CD4-positive, alpha-beta T cell treated with Interleukin-15 for 4 hours (primary cell): ENCODE measurements around the gene KLHDC7B.

Experiments
- DNase-seq: peaks from one replicate; pipeline ENCODE4 v3.0.0-alpha.2; 2020; ENCODE audit warnings: low spot score

KLHDC7B gene

DNA sequence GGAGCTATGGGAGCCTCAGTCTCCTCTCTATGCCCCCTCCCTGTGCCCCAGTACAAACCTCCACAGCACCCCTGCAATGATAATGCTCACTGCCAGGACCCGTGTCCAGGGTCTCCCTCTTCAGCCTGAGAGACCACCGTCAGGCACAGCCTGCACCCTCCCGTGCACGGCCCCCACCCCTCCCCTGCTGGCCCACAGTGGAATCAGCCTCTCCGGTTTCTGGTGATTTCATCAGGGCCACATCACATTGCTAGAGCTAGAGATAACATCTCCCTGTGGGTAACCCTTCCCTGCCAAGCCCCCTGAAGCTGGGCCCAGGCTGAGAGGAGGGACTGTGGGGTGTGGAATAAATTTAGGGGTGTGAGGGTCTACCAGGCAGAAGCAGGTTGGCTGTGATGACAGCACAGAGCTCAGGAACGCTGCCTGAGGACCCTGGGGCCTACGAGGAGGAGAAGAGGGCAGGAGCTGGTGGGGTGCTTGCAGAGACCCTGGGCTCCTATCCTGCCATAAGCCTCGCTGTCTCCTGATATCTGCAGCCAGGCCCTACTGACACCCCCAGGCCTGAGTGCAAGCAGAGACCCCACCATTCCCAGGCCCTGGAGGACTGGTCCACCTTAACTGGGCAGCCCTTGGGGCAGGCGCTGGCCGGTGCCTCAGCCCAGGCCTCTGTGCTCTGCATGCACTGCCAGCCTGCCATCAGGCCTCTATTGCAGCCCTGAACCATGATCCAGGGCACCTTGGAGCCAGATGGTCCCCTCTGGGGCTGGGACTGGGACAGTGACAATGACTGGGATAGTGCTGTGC is at the start of gene KLHDC7B:
Gene KLHDC7B (plus strand): TSS at position 378 of the 804 bp plus-strand sequence. CDS start 345 bp downstream, at position 723.
- peak; percentile 41 for DNase-seq

GRCh38 chr22:50497093-50497492 is 48.6 kb upstream of the KLHDC7B start:
- no peak for DNase-seq

DNA sequence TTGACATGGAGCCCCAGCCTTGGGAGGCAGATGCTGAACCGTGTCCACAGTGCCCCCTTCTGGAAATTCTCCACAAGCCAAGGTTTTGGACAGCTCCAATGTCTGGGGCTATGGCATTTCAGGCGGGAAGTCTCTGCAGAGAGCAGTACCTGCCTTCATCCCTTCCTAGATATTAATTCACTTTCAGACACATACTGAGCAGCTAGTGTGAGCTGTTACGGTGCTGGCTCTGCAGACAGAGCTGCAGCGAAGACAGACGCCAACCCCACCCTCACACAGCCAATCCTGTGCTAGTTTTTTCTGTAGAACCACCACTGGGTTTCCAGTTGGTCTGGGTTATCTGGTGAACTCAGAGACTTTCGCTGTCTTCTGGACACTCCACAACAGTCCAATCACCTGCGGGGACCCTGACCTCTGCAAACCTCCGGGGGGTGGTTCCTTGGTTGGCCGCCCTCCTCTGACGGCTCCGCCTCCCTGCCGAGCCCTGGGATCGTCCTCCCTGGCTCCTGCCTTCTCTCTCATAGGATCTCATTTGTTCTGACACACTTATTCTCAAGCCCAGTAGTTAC is 47.3 kb upstream of the KLHDC7B start:
- DNase-seq, result peak; percentile 80

DNA sequence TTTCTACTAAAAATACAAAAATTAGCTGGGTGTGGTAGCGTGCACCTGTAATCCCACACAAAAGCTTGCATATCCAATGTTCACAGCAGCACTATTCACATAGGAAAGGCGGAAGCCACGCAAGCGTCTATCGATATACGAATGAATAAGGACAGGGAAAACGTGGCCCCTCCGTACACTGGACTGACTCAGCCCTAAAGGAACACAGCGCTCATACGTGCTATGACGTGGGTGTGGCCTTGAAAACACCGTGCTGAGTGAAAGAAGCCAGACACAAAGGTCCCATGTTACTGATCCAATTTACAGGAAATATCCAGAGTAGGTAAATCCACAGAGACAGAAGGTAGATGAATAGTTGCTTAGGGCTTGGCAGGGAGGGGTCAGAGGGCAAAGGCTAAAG is 45.2 kb upstream of the KLHDC7B start:
- no peak for DNase-seq

DNA sequence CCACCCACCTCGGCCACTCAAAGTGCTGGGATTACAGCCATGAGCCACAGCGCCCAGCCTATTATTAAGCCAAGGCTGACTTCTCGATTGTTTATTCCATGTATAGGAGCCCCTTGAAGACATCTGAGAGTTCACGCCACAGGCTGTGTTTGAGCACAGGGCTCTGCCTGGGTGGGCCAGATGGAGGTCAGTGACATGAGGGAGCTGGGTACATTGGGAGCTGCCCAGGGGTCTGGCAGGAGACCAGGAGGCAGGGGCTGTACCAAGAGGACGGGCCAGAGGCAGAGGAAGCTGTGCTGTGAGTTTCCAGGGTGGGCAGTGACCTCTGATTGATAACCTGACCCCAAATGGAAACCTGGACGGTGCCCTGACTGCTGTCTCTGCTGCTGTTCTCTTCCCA is 43.6 kb upstream of the KLHDC7B start:
- DNase-seq, result no peak

- DNase-seq, result no peak
Measured at GRCh38 chr22:50502628-50503474, 42.8 kb upstream of the KLHDC7B start.

- DNase-seq, result no peak
Measured at GRCh38 chr22:50503475-50504145, 42.1 kb upstream of the KLHDC7B start.

DNA sequence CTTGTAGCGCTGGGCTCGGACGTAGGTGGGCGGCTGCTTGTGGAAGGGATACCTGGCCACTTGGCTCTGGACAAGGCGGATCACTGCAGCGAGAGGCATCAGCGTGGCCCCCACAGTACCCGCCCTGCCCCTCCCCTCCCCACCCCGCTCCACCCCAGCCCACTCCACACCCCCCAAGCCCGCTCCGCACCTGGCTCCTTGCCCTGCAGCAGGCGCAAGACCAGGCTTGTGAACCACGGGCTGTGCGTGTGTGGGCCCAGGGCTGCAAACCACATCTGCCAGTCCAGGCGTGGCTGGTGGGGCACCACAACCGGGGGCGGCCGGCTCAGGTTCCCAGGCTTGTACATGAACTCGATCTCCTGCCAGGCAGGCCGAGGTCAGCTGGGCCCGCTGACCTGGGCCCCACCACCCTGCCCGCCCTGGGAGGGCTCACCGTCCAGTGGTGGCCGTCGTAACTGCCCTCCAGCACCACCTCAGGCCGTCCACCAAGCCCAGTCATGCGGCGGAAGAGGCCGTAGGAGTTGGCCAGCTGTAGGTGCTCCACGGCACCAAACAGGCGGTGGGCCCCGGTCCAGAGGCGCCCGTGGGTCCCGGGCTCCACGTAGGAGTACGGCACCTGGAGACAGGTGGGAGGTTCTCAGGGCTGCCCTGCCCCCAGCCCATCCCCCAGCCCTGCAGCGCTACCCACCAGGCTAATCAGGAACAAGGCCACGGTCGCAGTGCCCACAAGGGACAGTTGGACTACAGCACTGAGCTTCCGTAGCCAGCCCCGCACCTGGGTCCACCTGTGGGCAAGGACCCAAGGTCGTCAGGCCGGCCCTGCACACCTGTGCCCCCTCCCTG is 41.1 kb upstream of the KLHDC7B start:
- DNase-seq, result no peak

- DNase-seq, result no peak
Measured at GRCh38 chr22:50505276-50505775, 40.4 kb upstream of the KLHDC7B start.

- no peak for DNase-seq
Measured at GRCh38 chr22:50505776-50506610, 39.7 kb upstream of the KLHDC7B start.

DNA sequence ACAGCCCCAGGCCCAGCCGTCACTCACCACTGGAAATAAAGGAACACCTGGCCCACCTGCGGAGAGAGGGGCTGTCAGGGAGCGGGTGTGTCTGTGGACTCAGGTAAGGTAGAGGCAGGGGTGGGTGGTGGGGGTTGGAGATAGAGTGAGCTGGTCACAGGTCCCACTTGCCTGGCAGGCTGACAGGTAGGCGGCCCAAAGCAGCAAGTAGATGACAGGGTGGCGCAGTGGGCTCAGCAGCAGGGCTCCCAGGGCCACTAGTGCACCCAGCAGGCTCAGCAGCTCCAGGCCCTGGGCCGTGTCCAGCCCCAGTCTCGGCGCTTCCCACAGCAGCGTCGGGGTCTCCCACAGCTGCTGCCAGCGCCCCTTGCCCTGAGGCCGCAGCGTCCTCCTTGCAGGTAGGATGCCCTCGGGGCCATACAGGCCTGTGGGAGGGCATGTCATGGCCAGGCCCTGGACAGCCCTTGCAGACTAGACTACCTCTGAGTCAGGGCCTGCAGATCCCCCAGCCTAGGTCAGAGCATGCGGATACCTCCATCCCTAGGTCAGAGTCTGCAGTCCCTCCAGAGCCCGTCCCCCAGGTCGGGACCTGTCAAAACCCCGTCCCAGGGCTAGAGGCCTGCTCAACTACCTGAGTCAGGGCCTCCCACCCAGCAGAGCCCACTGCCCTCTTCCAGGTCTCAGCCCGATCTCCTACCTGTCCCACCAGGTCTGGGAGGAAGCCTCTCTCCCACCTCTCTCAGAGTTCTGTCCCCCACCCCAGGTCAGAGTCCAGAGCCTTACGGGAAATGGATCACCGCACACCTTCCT is 38.9 kb upstream of the KLHDC7B start:
- no peak for DNase-seq

- DNase-seq, result peak; percentile 92
Measured at GRCh38 chr22:50507421-50507990, 38.2 kb upstream of the KLHDC7B start, which contains the start of gene LMF2. TSS of gene LMF2 (minus strand) at chr22:50507702. CDS start at chr22:50507675, 27 bp downstream.

DNA sequence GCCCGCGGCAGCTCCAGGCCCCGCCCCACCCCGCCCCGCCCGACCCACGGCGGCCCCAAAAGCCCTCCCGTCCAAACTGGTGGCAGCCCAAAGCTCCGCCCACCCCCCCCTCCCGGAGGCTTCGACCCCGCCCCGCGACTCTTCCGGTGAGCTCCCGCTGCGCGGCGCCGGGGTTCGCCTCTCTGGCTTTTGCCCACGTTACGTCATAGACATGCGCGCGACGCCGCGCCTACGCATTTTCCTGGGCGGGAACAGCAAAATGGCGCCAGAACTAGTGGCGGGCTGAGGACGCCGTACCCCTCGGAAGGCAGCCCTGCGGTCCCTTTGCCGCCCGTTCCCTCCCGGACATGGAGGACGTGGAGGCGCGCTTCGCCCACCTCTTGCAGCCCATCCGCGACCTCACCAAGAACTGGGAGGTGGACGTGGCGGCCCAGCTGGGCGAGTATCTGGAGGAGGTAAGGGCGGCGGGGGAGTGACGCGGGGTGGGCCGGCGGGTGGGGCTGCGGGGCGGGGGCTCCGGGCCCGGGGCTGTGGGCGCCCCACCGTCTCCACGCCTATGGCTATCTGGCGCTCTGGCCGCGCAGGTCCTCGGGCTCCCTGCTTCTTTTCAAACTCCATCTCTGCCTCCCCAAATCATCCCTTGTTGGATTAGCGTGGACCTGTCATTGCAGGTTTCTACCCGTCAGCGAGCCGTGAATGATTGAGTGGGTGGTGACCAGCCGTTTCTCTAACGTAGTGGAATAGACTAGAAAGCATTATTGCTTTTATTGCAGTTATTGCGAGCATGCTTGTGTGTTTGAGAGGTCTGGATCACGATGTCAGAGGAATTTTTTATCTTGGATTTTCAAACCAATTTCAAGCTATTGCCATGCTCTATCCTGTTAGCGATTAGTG is 37.5 kb upstream of the KLHDC7B start, which contains the start of gene NCAPH2:
Gene NCAPH2 (plus strand): TSS at position 234 of the 894 bp plus-strand sequence. CDS start 114 bp downstream, at position 348.
- peak; percentile 97 for DNase-seq

DNA sequence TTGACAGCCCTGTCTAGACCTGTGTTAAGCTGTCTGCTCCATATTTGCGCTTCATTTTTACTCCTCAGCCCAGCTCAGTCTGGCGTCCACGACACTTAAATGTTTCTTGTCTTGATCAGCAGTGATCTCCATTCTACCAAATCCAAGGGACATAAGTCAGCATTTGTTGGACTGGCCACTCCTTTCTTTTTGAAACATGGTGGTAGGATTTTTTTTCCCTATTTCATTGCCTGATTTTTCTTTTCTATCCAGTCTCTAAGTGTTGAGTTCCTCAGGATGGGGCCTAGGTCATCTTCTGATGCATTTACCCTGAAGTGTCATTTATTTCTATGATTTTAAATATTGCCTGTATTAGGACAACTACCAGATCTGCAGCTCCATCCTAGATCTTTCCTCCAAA is 36.8 kb upstream of the KLHDC7B start:
- no peak for DNase-seq

DNA sequence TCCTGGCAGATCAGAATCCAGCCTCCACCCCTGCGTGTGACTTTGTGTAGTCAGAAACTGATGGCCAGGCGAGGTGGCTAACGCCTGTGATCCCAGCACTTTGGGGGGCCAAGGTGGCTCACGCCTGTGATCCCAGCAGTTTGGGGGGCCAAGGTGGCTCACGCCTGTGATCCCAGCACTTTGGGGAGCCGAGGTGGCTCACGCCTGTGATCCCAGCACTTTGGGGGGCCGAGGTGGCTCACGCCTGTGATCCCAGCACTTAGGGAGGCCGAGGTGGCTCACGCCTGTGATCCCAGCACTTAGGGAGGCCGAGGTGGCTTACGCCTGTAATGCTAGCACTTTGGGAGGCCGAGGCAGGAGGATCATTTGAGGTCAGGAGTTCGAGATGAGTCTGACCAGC is 32.5 kb upstream of the KLHDC7B start:
- no peak for DNase-seq

DNA sequence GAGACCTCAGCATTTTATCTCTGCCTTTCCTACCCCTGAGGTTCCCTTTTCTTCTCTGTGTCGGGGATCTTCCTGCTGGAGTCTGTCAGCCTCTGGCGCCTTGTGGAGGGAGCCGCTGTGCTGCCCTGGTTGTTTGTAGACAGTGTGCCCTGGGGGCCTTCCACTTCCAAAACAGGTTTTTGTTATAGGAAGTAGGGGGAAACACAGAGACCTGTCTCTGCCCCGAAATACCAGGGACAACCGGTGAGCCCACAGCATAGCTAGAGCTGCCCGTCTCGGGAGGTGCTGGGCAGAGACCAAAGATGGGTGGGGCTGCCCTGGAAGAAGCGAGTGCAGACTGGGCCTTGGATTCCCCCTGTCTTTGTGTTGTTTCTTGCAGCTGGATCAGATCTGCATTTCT is 29.6 kb upstream of the KLHDC7B start:
- DNase-seq, result no peak

DNA sequence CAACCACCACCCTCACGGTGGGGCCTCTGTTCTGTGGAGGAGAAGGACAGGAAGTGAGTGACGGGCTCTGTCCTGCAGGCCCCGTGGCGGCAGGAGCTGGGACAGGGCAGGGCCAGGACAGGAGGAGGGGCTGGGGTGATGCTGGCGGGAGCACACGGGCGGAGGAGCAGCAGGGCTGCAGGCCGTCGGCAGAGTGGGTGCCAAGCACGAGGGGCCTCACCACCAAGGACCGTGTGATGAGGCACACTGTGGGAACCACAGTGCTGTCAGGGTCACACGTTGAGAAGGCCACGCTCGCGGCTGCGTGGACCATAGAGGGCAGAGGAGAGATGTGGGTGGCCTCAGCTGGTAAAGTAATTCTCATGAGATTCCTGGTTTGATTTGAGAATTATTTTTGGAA is 28.8 kb upstream of the KLHDC7B start:
- DNase-seq, result no peak
